AG10803 (cell line): ENCODE data around the gene PARD6B.

ENCODE experiments used
- DNase-seq: peaks from one replicate; pipeline ENCODE4 v3.0.0; 2010; ENCODE audit warnings: low read depth
- H3K4me3 ChIP-seq: 2 replicates; pipeline ENCODE4 v1.5.1; 2011; ENCODE audit warnings: mild to moderate bottlenecking, low read length, control low read depth
- CTCF ChIP-seq: conservative IDR thresholded peaks from 2 replicates; pipeline ENCODE4 v1.5.1; 2011; ENCODE audit warnings: mild to moderate bottlenecking, low read length, control low read depth, inconsistent platforms

Gene PARD6B

GRCh38 chr20:50689864-50690649 is 41.3 kb upstream of the PARD6B start:
- TF ChIP-seq CTCF: no peak
- peak; percentile 49 for DNase-seq
- H3K4me3 ChIP-seq: peak overlapping the region; percentile 48

- peak within 1 kb of the TSS; percentile 48 for H3K4me3 ChIP-seq
- no peak for TF ChIP-seq CTCF
- peak; percentile 24 for DNase-seq
Measured at GRCh38 chr20:50690650-50691572, 40.5 kb upstream of the PARD6B start, which contains the start of gene RIPOR3. TSS of gene RIPOR3 (minus strand) at chr20:50691542. CDS start at chr20:50691128, 414 bp downstream.

- TF ChIP-seq CTCF: no peak
- DNase-seq: peak; percentile 61
- peak overlapping the region; percentile 48 for H3K4me3 ChIP-seq
Measured at GRCh38 chr20:50691573-50692551, 39.5 kb upstream of the PARD6B start.

DNA sequence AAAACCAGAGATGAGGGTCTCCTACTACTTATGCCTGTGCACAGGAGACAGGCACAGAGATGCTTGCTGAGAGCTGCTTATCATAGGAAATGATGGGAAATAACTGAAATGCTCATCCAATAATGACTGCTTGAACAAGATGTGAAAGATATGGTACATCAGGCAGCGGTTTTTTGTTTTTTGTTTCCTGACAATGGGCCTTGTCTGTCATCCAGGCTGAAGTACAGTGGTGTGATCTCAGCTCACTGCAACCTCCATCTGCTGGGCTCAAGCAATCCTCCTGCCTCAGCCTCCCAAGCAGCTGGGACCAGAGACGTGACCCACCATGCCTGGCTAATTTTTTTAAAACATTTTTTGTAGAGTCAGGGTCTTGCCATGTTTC is 38.8 kb upstream of the PARD6B start:
- no peak for TF ChIP-seq CTCF
- no peak for DNase-seq
- H3K4me3 ChIP-seq: no peak overlapping the region

DNA sequence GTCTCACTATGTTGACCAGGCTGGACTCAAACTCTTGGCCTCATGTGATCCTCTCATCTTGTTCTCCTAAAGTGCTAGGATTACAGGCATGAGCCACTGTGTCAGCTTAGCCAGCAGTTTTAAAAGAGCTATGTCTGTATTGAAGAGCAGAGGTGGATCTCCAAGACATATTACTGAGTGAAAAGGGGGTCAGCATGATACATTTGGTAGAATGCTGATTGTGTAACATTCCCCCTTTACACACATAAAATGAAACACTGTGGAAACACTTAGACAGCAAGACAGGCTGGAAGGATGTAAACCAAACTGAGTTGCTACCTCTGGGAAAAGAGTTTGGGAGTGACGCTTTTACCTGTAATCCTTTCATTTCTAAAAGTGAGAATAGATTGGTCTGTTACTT is 38.4 kb upstream of the PARD6B start:
- TF ChIP-seq CTCF: no peak

GRCh38 chr20:50694379-50695134 is 36.8 kb upstream of the PARD6B start:
- no peak for TF ChIP-seq CTCF
- DNase-seq: peak; percentile 21
- H3K4me3 ChIP-seq: no peak overlapping the region

More for the DNA sequence above, 38.4 kb upstream of the PARD6B start:
- DNase-seq: no peak
- H3K4me3 ChIP-seq: no peak overlapping the region
